AG20443 (cell line): Measurements from ENCODE around the gene BOD1L1.

Source experiments
- DNase-seq: peaks from one replicate; pipeline ENCODE4 v3.0.0; 2012; ENCODE audit warnings: low spot score, mixed read lengths

Gene BOD1L1

DNA sequence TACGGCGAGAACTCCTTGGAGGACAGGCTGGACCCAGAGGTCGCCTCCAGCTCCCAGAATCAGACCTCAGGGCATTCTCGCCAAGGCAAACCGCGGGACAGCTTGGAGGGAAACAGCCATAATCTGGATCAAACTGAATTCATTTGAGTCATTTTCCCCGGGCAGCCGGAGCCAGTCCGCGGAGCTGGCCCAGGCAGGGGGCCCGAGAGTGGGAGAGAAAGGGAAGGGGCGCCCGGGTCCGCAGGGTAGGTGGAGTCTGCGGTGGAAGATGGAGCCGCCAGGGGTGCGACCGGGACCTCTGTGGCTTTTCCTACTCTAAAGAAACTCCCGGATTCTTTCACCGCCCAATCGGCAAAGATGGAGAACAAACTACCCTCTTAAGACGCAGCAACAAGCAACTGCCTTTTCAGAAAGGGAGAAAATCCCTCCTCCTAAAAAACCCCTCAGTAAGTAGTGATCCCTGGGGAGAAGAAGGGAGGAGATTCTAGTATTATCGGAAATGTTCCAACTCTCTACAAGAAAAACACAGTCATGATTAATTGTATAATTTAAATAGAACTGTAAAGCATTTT, 88.4 kb downstream of the BOD1L1 start:
- DNase-seq, result peak; percentile 46

- no peak for DNase-seq
These were observed 89.0 kb downstream of the BOD1L1 start for GRCh38 chr4:13538427-13538973.

GRCh38 chr4:13537832-13538177, 89.7 kb downstream of the BOD1L1 start:
- DNase-seq, result peak; percentile 7

- peak; percentile 7 for DNase-seq
These were observed 90.3 kb downstream of the BOD1L1 start for GRCh38 chr4:13537011-13537831.

DNA sequence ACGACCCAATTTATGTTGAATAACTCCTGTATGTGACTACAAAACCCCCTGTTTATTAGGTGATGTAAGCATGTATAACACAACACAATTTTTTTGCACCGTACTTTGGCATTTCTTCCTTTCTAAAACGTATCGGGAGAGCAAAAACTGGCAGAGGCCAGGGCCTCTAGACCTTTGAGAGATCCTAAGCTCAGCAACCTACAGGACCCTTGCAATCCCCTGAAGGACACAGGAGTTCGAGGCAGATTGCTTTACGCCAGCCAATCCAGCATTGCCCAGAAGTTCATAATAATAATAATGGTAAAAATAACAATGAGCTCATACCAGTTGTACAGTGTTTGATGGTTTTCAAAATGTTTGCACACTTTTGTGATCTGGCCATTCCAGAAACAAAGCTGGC, 90.9 kb downstream of the BOD1L1 start:
- no peak for DNase-seq

GRCh38 chr4:13535708-13536361, 91.7 kb downstream of the BOD1L1 start:
- peak; percentile 16 for DNase-seq

DNA sequence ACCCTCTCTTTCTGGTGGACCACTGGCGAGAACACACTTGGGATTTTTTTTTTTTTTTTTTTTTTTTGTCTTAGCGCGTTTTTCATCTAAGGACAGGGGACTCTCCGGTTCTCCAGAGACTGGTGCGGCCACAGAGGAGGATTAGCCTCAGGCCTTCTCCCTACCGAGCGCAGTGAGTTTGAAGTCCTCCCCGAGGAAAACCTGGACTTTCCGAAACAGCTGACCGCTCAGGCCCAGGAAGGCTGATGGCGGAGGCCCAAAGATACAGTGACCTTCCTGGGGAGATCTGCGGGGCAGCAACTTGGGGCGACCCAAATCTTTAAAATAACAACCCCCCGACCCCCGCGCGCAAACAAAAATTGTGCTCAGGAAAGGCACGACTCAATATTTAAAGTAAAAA, 92.4 kb downstream of the BOD1L1 start:
- peak; percentile 8 for DNase-seq

DNA sequence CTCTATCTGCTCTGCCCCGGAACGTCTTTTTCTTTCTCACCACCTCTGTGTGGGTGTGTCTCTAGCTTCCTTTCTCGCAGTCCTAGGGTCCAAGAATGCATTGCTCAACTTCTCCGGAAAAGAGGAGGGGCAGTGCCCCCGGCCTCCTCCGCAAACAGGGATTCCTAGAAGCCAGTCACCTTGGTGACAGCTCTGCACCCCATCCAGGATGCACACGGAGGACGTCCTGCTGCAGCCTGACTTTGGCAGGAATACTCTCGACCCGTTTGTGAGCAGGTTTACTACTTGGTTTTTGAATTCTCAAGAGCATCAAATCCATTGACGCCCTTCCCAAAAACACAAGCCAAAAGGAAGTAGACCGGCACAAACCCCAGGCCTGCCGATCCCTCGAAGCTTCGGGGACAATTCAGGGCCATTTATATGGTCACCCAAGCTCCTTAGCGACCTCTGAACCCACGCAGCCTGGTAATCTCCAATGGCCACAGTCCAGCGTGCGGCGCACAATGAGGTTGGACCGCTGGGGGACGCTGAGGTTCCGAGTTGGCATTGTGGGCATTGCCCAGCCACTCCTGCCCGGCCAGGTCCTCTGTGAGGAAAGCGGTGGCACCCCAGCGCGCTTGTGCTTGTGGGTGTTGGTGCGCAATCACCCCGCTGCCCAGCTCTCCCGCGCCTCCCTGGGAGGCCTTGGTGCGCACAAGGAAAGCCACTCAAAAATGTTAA, 93.0 kb downstream of the BOD1L1 start:
- DNase-seq, result peak; percentile 7

GRCh38 chr4:13533670-13534343, 93.7 kb downstream of the BOD1L1 start:
- DNase-seq, result peak; percentile 6

DNA sequence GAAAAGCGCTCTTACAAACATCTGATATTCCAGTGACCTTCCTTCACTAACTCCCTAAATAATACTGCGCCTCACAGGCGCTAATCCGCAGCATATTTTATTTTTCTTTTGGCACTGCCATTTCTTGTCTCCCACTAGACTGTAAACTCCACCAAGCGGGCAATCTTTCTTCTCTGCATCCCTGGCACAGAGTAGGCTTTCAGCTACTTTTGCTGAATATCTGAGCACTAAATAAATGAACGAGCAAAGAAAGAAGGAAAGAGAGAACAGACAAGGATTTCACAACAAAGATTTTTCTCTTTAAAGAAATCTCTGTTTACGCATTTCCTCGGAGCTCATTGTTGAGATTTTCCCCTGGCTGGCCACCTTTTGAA, 95.9 kb downstream of the BOD1L1 start:
- DNase-seq, result no peak

- peak; percentile 8 for DNase-seq
These were observed 96.5 kb downstream of the BOD1L1 start for GRCh38 chr4:13530823-13531624.

- DNase-seq, result peak; percentile 7
These were observed 98.2 kb downstream of the BOD1L1 start for GRCh38 chr4:13529128-13529919.

GRCh38 chr4:13528821-13529127, 98.8 kb downstream of the BOD1L1 start:
- no peak for DNase-seq

- DNase-seq, result peak; percentile 20
These were observed 99.3 kb downstream of the BOD1L1 start for GRCh38 chr4:13527981-13528820.

DNA sequence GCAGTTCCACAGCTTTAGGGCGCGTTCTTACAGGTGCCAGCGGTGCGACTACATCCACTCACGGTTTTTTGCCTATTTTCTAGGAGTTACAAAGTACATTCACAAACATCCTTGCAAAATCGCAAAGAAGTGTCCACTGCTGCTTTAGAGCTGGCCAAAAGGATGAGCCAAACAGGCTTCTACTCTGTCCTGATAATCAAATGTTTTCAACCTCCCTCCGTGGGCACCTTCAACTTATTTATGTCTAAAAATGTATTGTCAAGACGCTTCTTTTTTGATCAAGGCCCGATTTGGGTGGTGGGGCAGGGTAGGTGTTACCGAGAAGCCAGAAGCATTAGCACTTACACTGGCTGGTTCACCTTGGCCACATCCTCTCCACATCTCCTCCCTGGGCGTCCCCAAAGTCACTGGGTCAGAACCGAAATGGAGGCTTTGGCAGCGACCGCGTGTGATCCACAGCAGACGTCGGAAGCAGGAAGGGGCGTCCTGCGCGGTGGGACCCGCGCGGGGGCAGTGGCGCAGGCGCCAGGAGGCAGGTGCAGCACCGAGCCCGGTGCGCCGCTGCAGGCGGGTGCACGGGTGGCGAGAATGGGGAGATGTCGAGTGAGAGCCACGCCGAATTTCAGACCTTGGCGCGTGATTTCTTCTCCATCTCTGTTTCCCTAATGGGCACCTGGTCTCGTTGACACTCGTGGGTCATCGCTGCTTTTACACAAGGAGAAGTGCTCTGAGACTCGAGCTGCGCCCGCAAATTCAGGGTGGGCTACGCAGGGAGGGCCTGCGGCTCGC, 100.1 kb downstream of the BOD1L1 start:
- DNase-seq, result peak; percentile 6

DNA sequence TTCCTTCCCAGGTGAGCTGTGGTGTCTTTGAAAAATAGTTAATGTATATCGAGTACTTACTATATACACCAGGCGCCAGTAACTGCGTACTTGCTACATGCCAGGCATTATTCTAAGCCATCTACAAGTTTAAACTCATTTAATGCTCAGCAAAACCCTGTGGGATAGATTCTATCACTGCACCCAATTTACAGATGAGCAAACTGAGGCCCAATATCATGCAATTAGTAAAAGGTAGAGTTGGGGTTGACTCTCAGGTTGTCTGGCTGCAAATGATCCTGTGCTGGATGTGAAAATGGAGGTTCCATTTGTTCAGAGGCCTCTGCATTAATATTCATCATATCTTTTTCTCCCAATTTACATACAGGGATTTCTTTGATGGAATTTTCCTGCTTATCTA, 100.9 kb downstream of the BOD1L1 start:
- no peak for DNase-seq

GRCh38 chr4:13525606-13526281, 101.8 kb downstream of the BOD1L1 start:
- DNase-seq, result peak; percentile 9
